Neural progenitor cell (in vitro differentiated cells): ENCODE measurements around the gene LZTFL1. TPM values are rescaled to one million over a fixed set of nuclear protein-coding genes. Genes with fewer than 3 reads are reported as not detected.

Experiments used
- DNase-seq: peaks from one replicate; pipeline ENCODE4 v3.0.0-alpha.2; 2016; ENCODE audit warnings: low spot score
- H2AFZ ChIP-seq: fragments of 200-600 bp; sonication (generic); replicated peaks from 2 replicates; pipeline ENCODE4 v1.6.1; 2016; ENCODE audit warnings: antibody characterized with exemption
- H3F3A ChIP-seq: fragments of 200-600 bp; sonication (generic); 2 replicates; pipeline ENCODE4 v1.6.1; 2016; ENCODE audit warnings: antibody characterized with exemption, low read depth
- H3K27ac ChIP-seq: fragments of 200-600 bp; sonication (generic); 2 replicates; pipeline ENCODE4 v1.5.1; 2016; ENCODE audit warnings: mild to moderate bottlenecking
- H3K27me3 ChIP-seq: fragments of 200-600 bp; sonication (generic); 2 replicates; pipeline ENCODE4 v1.6.1; 2016; ENCODE audit warnings: mild to moderate bottlenecking, moderate library complexity
- H3K36me3 ChIP-seq: fragments of 200-600 bp; sonication (generic); 2 replicates; pipeline ENCODE4 v1.5.1; 2016
- H3K4me1 ChIP-seq: fragments of 200-600 bp; sonication (generic); 2 replicates; pipeline ENCODE4 v1.6.1; 2016; ENCODE audit warnings: mixed run types
- H3K4me2 ChIP-seq: fragments of 200-600 bp; sonication (generic); 2 replicates; pipeline ENCODE4 v1.6.1; 2016
- H3K4me3 ChIP-seq: fragments of 200-600 bp; sonication (generic); 2 replicates; pipeline ENCODE4 v1.5.1; 2016
- H3K79me2 ChIP-seq: fragments of 200-600 bp; sonication (generic); 2 replicates; pipeline ENCODE4 v1.6.1; 2016; ENCODE audit warnings: low read depth
- H3K9ac ChIP-seq: fragments of 200-600 bp; sonication (generic); 2 replicates; pipeline ENCODE4 v1.6.1; 2016
- H3K9me3 ChIP-seq: fragments of 200-600 bp; sonication (generic); 2 replicates; pipeline ENCODE4 v1.5.1; 2016; ENCODE audit warnings: low read depth
- H4K20me1 ChIP-seq: fragments of 200-600 bp; sonication (generic); 2 replicates; pipeline ENCODE4 v1.6.1; 2016; ENCODE audit warnings: low read depth
- H3K27ac Mint-ChIP-seq: 3 replicates; pipeline ENCODE4 v1.8.0; 2021; ENCODE audit warnings: mixed read lengths
- H3K27me3 Mint-ChIP-seq: 2 replicates; pipeline ENCODE4 v1.8.0; 2022; ENCODE audit warnings: low read depth, mild to moderate bottlenecking, inconsistent platforms, moderate library complexity, mixed read lengths; ENCODE audit not compliant: insufficient read depth
- H3K36me3 Mint-ChIP-seq: 3 replicates; pipeline ENCODE4 v1.8.0; 2021; ENCODE audit warnings: mixed read lengths
- H3K4me1 Mint-ChIP-seq: 3 replicates; pipeline ENCODE4 v1.8.0; 2021; ENCODE audit warnings: mixed read lengths
- H3K4me3 Mint-ChIP-seq: 3 replicates; pipeline ENCODE4 v1.8.0; 2021; ENCODE audit warnings: mild to moderate bottlenecking, moderate library complexity, mixed read lengths
- H3K9me3 Mint-ChIP-seq: 3 replicates; pipeline ENCODE4 v1.8.0; 2020; ENCODE audit warnings: mixed read lengths
- EZH2 ChIP-seq: fragments of 200-600 bp; sonication (generic); IDR thresholded peaks from 2 replicates; pipeline ENCODE4 v1.6.1; 2017; ENCODE audit warnings: antibody characterized with exemption, mild to moderate bottlenecking, moderate library complexity
- EZH2phosphoT487 ChIP-seq: fragments of 200-600 bp; sonication (generic); IDR thresholded peaks from 2 replicates; pipeline ENCODE4 v1.6.1; 2017; ENCODE audit warnings: antibody characterized with exemption
- total RNA-seq: library from RNA; depleted of rRNA; stranded (reverse); fragments of >200 nt; gene quantifications from 2 replicates; pipeline ENCODE4 v1.2.3, GENCODE V29; 2015; ENCODE audit warnings: low replicate concordance
- TF ChIP-seq, protein P1 (sequence below): fragments of 200-600 bp; sonication (generic); IDR thresholded peaks from 2 replicates; pipeline ENCODE4 v1.5.1; 2017; ENCODE audit warnings: antibody characterized with exemption, mild to moderate bottlenecking

Gene LZTFL1
- total RNA-seq, 1 donor from 2014 or later: 22.5 TPM

DNA sequence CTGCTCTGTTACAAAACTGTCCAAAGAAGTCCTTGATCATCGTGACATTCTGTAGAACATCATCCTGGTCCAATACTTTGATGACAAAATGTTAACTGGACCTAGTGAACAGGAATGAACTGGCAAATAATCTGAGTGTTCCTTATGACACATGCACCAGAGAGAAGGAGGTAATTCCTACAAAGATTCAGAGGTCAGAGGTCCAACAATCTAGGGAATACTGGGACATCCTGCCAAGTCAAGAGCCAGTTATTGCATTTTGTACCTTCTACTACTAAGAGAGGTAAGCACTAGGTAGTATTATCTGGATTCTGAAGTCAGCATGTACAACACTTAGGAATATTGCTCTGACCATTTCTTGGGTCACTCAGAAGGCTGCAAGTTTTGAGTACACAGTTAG, 20.8 kb downstream of the LZTFL1 start:
- H3K27ac Mint-ChIP-seq: no peak overlapping the region
- Histone ChIP-seq H3K27me3 (no peaks in the 10 kb centered on the region), H4K20me1 (no peaks in the 10 kb centered on the region), H3K4me2 (no peak overlapping the region), H3K4me3 (no peak overlapping the region), H2AFZ (no peak overlapping the region), H3K79me2 (no peaks in the 10 kb centered on the region), H3K9ac (no peak overlapping the region), H3K36me3 (no peaks in the 10 kb centered on the region), H3K9me3 (no peaks in the 10 kb centered on the region), H3K27ac (no peak overlapping the region), H3K4me1 (no peaks in the 10 kb centered on the region), H3F3A (no peaks in the 10 kb centered on the region)
- no peaks in the 10 kb centered on the region for H3K4me1 Mint-ChIP-seq
- TF ChIP-seq EZH2 (no peak), EZH2phosphoT487 (no peak)
- TF ChIP-seq, protein P1, sequence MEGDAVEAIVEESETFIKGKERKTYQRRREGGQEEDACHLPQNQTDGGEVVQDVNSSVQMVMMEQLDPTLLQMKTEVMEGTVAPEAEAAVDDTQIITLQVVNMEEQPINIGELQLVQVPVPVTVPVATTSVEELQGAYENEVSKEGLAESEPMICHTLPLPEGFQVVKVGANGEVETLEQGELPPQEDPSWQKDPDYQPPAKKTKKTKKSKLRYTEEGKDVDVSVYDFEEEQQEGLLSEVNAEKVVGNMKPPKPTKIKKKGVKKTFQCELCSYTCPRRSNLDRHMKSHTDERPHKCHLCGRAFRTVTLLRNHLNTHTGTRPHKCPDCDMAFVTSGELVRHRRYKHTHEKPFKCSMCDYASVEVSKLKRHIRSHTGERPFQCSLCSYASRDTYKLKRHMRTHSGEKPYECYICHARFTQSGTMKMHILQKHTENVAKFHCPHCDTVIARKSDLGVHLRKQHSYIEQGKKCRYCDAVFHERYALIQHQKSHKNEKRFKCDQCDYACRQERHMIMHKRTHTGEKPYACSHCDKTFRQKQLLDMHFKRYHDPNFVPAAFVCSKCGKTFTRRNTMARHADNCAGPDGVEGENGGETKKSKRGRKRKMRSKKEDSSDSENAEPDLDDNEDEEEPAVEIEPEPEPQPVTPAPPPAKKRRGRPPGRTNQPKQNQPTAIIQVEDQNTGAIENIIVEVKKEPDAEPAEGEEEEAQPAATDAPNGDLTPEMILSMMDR: no peak
- H3K4me3 Mint-ChIP-seq: no peak overlapping the region
- DNase-seq: no peak
- H3K9me3 Mint-ChIP-seq: peaks cover 9% of the 10 kb centered on the region
- no peaks in the 10 kb centered on the region for H3K27me3 Mint-ChIP-seq
- peaks cover 10% of the 10 kb centered on the region for H3K36me3 Mint-ChIP-seq

DNA sequence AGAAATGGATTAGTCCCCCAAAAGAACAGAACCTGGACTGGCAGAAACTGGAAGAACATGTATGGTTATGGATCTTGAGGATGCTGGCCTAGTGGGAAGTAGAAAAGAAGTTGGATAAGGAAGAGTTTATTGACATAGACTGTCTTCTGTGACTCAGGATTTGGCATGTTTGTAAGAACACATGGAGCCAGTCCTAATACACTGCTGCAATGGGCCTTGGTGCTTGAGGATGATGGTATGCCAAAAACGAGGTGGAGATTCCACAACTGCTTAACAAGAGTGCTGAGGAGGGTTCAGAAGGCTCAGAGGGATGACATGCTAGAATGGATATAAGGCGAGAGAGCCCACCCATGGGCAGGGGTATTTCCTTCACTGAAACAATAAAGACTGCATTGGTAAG, 22.4 kb downstream of the LZTFL1 start:
- no peak overlapping the region for H3K27ac Mint-ChIP-seq
- Histone ChIP-seq H2AFZ (no peak overlapping the region), H3K27ac (no peak overlapping the region), H3K9ac (no peak overlapping the region), H3K79me2 (no peaks in the 10 kb centered on the region), H3K27me3 (no peaks in the 10 kb centered on the region), H3K9me3 (no peaks in the 10 kb centered on the region), H3K4me1 (no peaks in the 10 kb centered on the region), H3K4me3 (no peak overlapping the region), H3K4me2 (no peak overlapping the region), H4K20me1 (no peaks in the 10 kb centered on the region), H3K36me3 (no peaks in the 10 kb centered on the region), H3F3A (no peaks in the 10 kb centered on the region)
- peaks cover 17% of the 10 kb centered on the region for H3K36me3 Mint-ChIP-seq
- H3K4me3 Mint-ChIP-seq: no peak overlapping the region
- DNase-seq: no peak
- H3K9me3 Mint-ChIP-seq: peaks cover 16% of the 10 kb centered on the region
- no peaks in the 10 kb centered on the region for H3K27me3 Mint-ChIP-seq
- TF ChIP-seq EZH2phosphoT487 (no peak), EZH2 (no peak)
- TF ChIP-seq, protein P1: no peak
- no peaks in the 10 kb centered on the region for H3K4me1 Mint-ChIP-seq

DNA sequence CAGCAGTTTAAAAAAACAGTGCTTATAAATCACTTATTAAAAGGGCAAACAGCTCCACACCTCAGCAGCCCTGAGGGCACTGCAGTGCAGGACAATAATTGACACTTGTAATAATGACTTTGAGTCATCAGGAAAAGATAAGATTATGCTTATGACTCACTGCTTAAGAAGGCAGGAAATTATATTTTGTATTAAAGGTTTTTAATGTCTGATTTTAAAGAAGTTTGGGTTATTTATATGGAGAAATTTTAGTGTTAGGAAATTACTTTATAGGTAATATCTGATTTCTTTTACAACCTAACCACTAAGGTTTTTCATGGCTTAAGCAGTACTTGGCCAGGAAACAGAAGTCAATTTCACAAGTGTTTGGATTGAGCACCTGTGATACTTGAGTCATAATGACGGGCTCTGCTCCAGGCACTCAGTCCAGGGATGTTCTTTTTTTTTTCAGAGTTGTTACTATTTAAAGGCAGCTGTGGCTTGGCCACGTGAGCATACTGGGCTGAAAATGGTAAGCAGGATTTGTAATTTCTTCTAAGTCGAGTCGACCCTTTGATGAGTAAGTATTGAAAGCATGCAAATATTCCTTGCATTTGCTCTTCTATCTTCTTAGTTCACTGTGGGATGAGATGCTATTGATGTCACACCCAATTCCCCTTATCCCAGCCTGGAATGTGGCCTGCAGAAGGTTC, 23.9 kb downstream of the LZTFL1 start:
- no peaks in the 10 kb centered on the region for H3K79me2 ChIP-seq
- no peaks in the 10 kb centered on the region for H3K4me1 ChIP-seq
- no peak overlapping the region for H3K9ac ChIP-seq
- no peak overlapping the region for H3K4me3 Mint-ChIP-seq
- H3K9me3 ChIP-seq: no peaks in the 10 kb centered on the region
- H3K27me3 ChIP-seq: no peaks in the 10 kb centered on the region
- DNase-seq: no peak
- H3K27me3 Mint-ChIP-seq: no peaks in the 10 kb centered on the region
- H3K4me3 ChIP-seq: no peak overlapping the region
- no peak overlapping the region for H3K27ac Mint-ChIP-seq
- H3K36me3 ChIP-seq: no peaks in the 10 kb centered on the region
- H2AFZ ChIP-seq: no peak overlapping the region
- peaks cover 19% of the 10 kb centered on the region for H3K36me3 Mint-ChIP-seq
- no peaks in the 10 kb centered on the region for H3F3A ChIP-seq
- no peaks in the 10 kb centered on the region for H4K20me1 ChIP-seq
- no peaks in the 10 kb centered on the region for H3K4me1 Mint-ChIP-seq
- peaks cover 16% of the 10 kb centered on the region for H3K9me3 Mint-ChIP-seq
- no peak overlapping the region for H3K27ac ChIP-seq
- H3K4me2 ChIP-seq: no peak overlapping the region
- TF ChIP-seq, protein P1: no peak
- no peak for TF ChIP-seq EZH2
- no peak for TF ChIP-seq EZH2phosphoT487
